CD1c-positive myeloid dendritic cell (primary cell): ENCODE data around the gene VIPR2.
"Not testable (repeated sequence)": the region's sequence is repeated elsewhere in the genome, so short reads cannot be mapped to it uniquely, and the experiment has no call there.

Source experiments
- DNase-seq: peaks from one replicate; pipeline ENCODE4 v3.0.0-alpha.2; 2016; ENCODE audit errors: extremely low spot score

Gene VIPR2, protein sequence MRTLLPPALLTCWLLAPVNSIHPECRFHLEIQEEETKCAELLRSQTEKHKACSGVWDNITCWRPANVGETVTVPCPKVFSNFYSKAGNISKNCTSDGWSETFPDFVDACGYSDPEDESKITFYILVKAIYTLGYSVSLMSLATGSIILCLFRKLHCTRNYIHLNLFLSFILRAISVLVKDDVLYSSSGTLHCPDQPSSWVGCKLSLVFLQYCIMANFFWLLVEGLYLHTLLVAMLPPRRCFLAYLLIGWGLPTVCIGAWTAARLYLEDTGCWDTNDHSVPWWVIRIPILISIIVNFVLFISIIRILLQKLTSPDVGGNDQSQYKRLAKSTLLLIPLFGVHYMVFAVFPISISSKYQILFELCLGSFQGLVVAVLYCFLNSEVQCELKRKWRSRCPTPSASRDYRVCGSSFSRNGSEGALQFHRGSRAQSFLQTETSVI

DNA sequence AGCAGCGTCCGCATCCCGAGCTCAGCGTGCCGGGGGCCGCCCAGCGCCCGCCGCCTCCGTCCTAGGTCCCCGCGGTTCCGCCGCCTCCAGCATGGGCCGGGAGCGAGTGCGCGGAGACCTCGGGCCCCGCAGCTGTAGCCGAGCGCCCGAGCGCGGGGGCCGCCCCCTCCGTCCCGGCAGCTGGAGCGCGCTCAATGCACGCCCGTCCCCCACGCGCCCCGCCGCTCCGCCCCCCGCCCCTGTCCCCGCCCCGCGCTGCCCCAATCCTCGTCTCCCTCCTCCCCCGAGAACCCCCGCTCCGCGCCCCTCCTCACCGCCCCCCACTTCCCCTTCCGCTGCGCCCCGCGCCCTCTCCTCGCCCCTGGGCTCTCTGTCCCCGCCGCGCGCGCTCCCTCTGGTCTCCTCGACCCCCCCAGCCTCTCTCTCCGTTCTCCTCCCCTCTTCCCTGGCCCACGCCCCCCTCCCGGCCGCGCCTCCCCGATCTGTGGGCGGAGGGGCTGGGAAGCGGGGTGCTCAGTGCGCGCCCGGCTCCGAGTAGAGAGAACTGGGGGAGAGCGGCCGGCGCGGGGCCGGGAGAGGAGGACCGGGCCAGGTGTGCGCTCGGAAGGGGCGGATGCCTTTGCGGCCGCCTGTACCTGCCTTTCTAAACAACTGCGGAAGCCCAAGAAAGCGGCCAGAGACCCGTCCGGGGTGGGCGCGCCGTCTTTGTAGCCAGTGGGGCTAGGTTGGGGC, at the start of gene VIPR2:
TSS of gene VIPR2 (minus strand) at position 110 of the 732 bp plus-strand sequence. CDS start at position 14, 96 bp downstream.
- DNase-seq = no peak

DNA sequence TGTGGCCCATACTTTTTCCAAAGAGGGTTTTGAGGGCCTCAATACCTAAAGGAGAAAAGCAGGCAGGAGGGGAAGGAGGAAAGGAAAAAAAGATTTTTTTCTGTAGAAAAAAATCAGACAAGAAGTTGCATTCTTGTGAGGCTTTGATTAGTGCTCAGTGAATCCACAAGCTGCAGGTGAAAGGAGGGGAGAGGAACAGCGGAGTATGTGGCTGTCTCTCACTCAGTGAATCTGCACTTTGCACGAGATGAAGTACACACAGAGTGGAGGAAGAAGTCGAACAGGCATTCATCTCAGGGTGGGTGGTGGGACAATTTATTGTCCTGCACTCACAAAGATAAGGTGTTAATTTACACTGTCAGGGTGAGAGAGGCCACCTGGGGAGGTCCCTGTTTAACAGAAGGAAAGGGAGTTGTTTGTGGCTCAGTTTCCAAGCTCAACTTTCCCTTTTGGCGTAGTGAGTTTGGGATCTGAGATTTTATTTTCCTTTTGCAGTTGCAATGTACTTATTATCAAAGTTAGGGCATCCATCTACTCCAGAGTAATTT, 49.0 kb upstream of the VIPR2 start:
- DNase-seq = no peak

DNA sequence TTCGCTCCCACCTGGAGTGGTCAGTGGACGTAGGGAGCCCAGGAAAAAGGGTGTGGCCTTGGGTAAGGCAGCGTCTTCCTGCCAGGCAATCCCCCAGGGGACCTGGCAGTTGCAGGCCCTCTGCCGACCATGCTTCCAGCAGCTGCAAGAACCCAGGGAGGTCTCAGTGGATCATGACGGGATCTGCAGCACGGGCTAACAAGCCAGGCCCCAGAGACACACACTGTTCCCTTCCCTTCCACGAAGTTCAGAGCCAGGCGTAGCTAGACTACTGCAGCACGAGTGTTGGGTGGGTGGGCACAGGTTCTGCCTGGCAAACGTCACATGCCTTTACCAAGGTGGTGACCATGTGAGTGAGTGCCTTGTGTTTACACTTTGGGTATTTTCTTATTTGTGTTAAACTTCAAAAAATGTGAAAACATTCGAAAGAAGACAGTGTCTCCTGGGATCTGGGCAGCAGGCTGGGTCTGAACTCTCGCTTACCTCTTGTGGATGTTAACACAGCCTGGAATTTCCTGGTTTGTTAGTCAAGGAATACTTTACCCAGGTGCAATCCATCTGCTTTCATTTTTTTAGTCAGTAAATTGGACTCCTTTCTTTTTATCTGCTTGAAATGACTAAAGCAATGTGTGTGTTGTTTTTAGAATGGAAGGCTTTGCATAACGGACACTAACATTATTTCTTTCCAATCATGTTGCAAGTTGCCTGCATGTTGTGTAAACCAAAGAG, 48.2 kb upstream of the VIPR2 start:
- DNase-seq = no peak

DNA sequence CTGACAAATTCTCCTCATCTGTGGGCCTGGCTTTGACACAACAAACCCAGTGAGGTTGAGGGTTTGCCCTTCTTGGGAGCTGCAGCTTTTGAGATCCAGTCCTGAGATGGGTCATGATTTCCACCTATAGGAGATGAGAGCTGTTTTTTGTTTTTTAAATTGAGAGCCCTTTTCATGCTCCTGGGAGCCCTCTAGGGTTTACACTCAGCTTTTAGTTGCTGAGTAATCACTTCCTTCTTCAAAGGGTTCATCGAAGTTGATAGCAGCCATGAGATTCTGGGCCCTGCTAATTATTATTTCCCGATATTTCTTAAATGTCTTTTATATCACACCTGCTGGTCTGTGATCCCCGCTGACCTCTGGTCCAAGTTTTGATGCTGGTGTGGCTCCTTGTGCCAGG, 47.3 kb upstream of the VIPR2 start:
- DNase-seq = no peak

DNA sequence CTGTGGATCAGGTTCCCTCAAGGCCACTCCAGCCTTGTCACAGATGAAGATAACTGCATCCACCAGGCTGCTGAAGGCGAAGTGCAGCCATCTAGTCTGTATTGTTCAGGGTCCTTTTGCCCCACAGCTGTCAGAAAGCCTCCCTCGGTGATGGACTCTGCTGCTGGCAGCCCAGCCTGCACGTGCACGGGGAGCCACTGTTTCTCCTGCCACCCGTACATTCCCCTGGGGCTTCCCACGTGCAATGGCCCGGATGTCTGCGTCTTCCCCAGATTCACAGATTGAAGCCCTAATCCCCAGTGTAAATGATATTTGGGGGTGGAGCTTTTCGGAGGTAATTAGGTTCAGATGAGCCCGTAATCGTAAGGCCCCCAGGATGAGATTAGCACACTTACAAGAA, 46.6 kb upstream of the VIPR2 start:
- DNase-seq = no peak

DNA sequence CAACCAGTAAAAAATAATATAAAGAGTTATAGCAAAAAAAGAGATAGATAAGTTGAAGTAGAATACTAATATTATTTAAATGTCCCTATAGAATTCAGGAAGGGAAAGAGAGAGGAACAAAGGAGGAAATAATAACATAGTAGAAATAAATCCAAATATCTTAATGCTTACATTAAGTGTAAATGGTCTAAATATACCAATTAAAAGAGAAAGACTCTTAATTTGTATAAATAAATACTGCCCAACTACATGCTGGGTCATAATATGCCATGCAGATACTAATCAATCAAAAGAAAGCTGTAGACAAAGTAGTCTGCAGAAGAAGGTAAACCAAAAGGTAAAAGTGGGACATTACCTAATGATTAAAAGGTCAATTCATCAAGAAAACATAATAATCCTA, 43.3 kb upstream of the VIPR2 start:
- no peak for DNase-seq

DNA sequence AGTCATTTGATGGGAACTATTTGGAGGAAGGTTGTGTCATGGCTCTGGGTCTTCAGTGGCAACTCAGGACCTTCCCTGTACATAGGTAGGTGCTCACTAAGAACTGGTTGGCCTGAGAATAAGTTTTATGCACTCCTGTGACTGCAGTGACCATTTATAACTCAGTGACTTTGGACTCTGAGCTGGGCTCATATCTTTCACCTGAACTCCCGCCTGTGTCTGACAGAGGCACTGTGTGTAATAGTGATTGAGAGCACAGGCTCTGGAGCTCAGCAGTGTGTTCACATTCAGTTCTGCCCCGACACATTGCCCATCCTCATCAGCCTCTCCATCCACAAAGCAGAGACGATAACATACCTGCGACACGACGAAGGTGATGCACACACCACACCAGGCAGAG, 34.6 kb upstream of the VIPR2 start:
- no peak for DNase-seq

DNA sequence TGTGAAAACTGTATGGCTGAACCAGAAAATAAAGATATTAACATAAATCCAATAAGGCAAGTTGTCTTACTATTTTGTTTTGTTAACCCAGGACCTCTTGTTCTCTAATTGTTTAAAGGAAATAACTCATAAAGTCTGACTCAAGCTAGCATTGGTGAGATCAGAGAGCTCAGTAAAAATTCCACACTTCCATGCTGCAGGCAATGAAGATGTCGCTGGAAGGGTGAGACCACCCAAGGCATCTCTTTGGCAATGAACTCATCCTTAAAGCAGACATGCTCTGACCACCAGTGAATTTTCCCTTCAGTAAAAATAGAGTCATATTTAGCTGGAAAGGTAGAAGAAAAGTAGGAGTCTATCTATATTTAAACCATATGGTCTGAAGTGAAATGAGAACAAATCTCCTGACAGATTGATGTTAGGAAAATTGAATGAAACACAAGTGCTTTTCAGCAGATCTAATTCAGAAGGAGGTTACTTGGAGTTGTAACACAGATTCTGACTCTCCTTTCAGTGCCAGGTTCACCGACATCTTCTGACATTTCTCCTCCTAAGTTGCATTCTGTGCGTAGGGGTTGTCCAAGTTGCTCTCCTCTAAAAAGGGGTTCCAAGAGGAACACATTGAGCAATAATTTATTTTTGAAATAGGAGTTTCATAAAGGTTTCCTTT, 32.8 kb upstream of the VIPR2 start:
- DNase-seq = no peak

DNA sequence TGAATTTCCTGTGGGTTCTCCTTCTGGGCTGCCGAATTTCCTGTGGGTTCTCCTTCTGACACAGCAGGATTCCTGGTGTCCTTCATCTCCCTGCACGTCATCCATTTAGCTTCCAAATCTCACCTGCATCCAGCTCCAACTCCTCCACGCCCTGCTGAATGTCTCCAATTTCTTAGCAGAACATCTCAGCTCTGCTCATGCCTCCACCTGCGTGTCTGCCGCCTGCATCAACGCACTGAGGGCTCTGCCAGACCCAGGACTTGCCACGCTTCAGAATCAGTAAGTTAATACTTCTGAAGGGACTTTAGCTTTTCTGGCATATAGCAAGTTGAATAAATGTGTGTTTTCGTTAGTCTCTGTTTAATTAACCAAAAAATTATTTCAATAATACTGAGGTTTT, 31.1 kb upstream of the VIPR2 start:
- no peak for DNase-seq

DNA sequence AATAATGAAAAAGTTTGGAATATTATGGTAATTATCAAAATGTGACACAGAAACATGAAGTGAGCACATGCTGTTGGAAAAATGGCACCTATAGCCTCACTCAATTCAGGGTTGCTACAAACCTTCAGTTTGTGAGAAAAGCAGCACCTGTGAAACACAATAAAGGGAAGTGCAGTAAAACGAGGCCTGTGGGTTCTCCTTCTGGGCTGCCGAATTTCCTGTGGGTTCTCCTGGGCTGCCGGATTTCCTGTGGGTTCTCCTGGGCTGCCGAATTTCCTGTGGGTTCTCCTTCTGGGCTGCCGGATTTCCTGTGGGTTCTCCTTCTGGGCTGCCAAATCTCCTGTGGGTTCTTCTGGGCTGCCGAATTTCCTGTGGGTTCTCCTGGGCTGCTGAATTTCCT, 30.4 kb upstream of the VIPR2 start:
- DNase-seq = not testable (repeated sequence)

DNA sequence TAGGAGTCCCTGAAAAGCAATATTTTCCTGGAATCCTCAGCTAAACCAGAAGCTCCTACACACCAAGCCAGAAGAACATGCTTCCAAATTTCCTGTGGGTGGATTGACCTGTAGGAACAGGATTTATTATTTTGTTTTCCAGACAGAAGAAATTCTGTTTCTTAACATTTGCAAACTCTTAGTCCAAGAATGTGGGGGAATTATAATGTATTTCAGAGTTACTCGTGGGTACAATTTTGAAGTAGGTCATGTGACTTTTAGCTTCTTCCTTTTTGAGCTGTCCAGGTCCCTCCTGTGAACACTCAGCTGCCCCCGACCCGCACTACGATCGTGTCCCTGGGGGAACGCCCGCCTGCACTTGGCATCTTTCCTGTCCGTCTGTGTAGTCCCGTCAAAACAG, 27.7 kb upstream of the VIPR2 start:
- DNase-seq = no peak

DNA sequence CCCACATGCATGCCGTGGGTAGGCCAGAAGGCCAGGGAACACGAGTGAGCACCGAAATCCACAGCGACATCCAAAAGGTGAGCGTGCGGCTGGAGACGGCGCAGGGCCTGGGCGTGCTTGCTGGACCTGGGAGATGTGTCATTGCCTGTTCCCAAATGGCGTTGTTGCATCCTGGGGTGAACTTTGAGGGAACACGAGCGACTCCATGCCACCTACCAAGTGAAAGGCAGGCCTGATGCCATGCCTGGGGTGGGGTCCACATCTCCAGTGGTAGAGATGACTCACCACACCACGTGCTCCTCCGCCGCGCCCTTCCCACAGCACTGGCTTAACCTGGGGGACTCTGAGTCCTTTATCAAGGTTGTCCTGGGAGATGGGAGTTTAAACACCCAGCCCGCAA, 24.7 kb upstream of the VIPR2 start:
- no peak for DNase-seq

DNA sequence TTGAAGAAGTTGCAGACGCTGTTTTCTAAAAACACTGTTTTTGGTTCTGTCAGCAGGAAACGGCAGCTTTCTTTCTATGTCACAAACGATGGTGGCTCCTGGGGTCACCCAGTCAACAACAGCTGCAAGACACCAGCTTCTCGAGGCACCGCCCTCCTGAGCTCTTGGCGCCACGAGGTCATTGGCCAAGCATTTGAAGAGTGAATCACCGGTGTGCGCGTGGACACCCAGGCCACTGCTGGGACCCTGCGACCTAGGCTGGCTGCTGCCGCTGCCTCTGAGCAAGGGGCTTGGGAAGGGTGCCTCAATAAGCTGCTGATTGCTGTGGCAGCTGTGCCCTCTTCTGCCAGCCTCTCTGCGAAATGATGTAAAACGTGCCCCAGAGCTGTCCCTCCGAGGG, 22.5 kb upstream of the VIPR2 start:
- no peak for DNase-seq

DNA sequence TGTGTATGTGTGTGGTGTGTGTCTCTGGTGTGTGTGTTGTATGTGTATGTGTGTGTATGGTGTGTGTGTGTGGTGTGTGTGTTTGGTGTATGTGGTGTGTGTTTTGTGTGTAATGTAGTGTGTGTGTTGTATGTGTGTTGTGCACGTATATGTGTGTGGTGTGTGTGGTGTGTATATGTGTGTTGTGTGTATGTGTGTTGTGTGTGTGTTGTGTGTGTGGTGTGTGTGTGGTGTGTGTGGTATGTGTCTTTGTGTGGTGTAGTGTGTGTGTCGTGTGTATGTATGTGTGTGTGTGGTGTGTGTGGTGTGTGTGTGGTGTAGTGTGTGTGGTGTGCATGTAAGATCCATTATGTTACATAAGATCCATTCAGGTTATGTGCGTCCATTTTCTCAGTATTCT, 21.9 kb upstream of the VIPR2 start:
- DNase-seq = no peak

DNA sequence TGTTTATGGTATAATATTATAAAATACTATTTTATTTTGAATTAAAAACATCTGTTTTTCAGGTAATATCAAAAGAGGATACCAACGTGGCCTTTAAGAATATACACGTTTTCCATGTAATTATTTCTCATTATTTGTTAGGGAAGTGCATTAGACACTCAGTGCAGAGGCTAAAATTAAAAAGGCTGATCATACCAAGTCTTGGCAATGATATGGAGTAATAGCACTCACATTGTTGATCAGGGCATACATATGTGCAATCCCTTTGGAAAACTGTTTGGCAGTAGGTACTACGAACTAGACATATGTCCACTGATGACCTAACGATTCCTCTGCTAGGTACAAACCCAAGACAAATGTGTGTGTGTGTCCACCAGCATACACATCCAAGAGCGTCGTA, 20.7 kb upstream of the VIPR2 start:
- no peak for DNase-seq

DNA sequence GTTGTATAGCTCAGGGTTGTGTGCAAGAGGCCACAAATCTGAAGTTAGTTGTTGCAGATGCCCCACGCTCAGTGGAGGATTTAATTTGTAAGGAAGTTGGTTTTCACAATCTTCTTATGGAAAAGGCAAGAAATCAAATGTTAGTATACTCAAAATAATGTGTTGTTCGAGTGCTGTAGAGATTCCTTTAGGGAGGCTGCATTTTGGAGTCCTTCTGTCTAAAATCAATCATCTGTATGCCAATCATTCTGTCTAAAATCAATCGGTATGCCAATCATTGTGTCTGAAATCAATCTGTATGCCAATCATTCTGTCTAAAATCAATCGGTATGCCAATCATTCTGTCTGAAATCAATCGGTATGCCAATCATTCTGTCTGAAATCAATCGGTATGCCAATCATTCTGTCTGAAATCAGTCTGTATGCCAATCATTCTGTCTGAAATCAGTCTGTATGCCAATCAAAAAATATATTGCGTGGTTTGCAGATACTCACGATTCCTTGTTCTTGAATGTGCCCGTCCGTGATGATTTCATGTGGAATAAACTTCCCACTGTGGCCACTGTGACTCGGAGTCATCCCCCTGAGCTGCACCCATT, 19.1 kb upstream of the VIPR2 start:
- not testable (repeated sequence) for DNase-seq

DNA sequence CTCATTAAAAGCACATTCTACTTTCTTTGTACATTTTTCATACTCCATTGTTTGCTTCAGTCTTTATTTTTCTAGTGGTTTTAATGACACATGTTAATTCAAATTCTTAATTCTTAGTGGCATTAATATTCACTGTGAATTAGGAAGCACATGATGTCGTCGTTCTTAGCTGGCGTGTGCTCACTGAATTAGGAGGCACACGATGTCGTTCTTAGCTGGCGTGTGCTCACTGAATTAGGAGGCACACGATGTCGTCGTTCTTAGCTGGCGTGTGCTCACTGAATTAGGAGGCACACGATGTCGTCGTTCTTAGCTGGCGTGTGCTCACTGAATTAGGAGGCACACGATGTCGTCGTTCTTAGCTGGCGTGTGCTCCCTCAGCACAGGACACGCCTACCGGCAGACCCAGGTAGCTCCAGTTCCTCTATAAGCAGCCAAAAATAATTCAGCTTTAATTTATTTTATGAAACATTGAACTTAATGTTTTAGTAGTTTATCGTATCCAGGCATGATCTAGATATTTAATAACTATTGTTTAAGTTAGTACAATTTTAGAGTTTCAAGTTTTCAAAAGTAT, 17.5 kb upstream of the VIPR2 start:
- not testable (repeated sequence) for DNase-seq

DNA sequence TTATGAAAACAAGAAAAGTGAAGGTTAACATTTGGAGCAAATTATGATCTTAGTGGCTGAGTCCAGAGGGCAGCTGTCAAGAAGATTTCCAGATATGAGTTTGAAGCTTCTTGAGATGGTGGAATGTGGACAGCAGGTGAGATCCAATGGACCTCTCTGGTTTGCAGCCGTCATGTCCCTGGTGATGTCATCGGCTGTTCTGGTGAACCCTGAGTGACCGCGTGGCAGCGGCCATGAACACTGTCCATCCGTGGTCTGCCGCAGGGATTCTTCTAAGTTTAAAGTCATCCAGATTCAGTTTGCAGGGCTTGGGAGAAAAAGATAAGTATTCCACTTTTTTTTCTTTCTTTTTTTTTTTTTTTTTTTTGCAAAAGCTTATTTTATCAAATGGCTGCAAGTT, 15.8 kb upstream of the VIPR2 start:
- DNase-seq = no peak

DNA sequence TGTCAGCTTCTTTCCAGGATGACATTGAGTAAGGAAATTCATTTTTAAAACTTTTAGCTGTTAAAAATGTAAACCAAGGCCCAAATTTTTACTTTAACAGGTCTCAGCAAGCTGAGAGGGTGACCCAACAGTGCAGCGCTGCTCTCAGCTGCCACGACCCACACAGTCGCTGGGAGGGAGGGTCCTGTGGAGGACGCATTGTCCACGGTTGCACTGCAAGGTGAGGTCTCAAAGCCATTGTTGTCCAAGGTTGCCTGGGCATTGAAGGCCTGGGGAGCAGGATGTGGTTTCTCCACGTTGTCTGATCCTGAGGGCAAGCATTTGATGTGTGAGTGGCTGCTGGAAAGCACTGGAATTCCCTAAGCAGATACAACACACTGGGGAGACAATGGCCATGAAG, 15.1 kb upstream of the VIPR2 start:
- DNase-seq = no peak

DNA sequence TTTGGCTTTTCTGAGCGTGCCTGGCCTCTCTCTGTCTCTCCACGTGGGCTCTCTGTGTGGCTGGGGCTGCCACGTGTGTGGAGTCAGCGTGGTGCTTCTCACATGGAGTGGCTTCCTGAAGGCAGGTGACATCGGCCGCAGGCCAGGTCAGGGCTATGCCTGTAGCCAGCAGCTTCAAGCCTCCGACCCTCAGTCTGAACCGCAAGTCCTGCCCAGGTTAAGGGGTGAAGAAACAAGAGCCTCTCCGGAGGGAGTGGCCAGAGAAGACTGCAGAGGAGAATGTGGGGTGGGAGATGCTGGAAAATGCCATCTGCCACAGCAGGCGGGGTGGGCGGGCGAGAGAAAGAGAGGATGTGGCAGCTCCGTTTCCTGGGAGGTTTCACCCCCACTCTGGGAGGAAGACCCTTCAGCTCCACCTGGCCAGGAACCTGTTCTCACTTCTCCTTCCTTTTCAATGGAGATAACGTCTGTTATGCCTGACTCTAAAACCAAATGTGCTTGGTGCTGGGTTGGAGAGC, 14.3 kb upstream of the VIPR2 start:
- no peak for DNase-seq
